ENCODE measurements around the gene MACIR.

MACIR gene

GRCh38 chr5:103262422-103262871, 3.9 kb downstream of the MACIR start:
- TF ChIP-seq REST (IDR thresholded peaks at IDR 0.05; ENCODE audit: insufficient read depth in 1 of 2, low read depth in 2 of 2, low read length in 2 of 2) (no peak), FOXP2 (optimal IDR thresholded peaks at IDR 0.05; ENCODE audit: borderline replicate concordance, extremely low read depth, extremely low read length, insufficient read depth) (no peak), POLR2AphosphoS5 (IDR thresholded peaks at IDR 0.05; ENCODE audit: low read depth, low read length) (no peak), SIN3A (IDR thresholded peaks at IDR 0.05; ENCODE audit: borderline replicate concordance, insufficient read depth, low read length) (no peak), TAF1 (IDR thresholded peaks at IDR 0.05; ENCODE audit: borderline replicate concordance, insufficient read depth, low read length) (no peak)

DNA sequence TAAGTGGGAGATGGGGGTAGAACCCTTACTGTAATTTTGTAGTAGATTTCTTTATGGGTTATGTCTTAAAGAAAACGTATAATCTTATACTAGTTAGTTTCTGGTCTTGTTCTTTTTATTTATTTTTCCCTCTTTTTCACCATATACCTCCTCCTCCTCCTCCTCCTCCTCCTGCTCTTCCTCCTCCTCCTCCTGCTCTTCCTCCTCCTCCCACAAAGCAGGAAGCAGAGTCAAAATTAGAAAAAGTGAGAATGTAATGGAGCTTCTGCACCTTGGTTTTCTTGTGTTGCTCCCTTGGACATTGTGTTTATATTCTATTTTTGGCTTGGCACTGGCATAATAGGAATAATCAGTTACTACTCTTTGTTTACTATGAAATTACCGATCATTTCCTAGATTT, 4.5 kb downstream of the MACIR start:
- TF ChIP-seq REST (IDR thresholded peaks at IDR 0.05; ENCODE audit: insufficient read depth in 1 of 2, low read depth in 2 of 2, low read length in 2 of 2), result no peak
- no peak for TF ChIP-seq FOXP2 (optimal IDR thresholded peaks at IDR 0.05; ENCODE audit: borderline replicate concordance, extremely low read depth, extremely low read length, insufficient read depth)
- no peak for TF ChIP-seq SIN3A (IDR thresholded peaks at IDR 0.05; ENCODE audit: borderline replicate concordance, insufficient read depth, low read length)
- TF ChIP-seq TAF1 (IDR thresholded peaks at IDR 0.05; ENCODE audit: borderline replicate concordance, insufficient read depth, low read length), result no peak
- no peak for TF ChIP-seq POLR2AphosphoS5 (IDR thresholded peaks at IDR 0.05; ENCODE audit: low read depth, low read length)

DNA sequence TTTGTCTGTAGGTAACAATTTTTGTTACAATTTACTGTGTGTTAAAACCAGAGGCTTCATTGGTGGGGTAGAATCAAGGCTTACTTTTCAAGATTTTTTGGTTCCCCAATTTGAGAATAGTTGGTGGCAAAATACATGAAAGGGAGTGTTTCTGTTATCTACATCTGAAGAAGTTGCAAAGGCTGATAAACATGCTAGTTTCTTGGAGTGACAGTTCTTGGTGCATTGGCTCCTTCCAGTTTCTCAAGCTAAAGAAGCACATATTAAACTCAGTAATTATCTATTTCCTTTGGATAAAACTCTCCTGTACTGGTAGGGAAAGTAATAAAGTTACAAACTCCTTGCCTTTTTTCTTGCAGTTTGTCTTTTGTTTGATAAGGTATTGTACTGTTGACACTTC, 5.9 kb downstream of the MACIR start:
- TF ChIP-seq SIN3A (IDR thresholded peaks at IDR 0.05; ENCODE audit: borderline replicate concordance, insufficient read depth, low read length) (no peak), REST (IDR thresholded peaks at IDR 0.05; ENCODE audit: insufficient read depth in 1 of 2, low read depth in 2 of 2, low read length in 2 of 2) (no peak), POLR2AphosphoS5 (IDR thresholded peaks at IDR 0.05; ENCODE audit: low read depth, low read length) (no peak), TAF1 (IDR thresholded peaks at IDR 0.05; ENCODE audit: borderline replicate concordance, insufficient read depth, low read length) (no peak), FOXP2 (optimal IDR thresholded peaks at IDR 0.05; ENCODE audit: borderline replicate concordance, extremely low read depth, extremely low read length, insufficient read depth) (no peak)

DNA sequence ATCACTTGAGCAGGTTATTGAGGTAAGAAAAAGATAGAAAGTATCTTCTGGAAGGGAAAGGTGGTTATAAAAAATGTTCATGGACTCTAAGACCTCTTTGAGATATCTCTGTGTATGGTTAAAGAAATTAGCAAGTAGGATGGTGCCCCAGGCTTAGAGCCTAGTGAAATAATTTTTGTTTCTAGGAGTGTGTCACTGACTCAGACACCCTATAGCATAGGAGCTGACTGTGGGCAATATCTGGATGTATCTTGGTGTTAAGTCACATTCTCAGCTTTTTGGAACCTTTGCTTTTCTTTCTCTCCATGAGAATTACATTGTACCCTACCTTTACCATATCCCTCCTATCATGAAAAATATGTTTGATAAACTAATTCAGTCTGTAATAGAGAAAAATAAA, 12.0 kb downstream of the MACIR start:
- TF ChIP-seq POLR2AphosphoS5 (IDR thresholded peaks at IDR 0.05; ENCODE audit: low read depth, low read length) (no peak), SIN3A (IDR thresholded peaks at IDR 0.05; ENCODE audit: borderline replicate concordance, insufficient read depth, low read length) (no peak), REST (IDR thresholded peaks at IDR 0.05; ENCODE audit: insufficient read depth in 1 of 2, low read depth in 2 of 2, low read length in 2 of 2) (no peak), FOXP2 (optimal IDR thresholded peaks at IDR 0.05; ENCODE audit: borderline replicate concordance, extremely low read depth, extremely low read length, insufficient read depth) (no peak), TAF1 (IDR thresholded peaks at IDR 0.05; ENCODE audit: borderline replicate concordance, insufficient read depth, low read length) (no peak)

Data from PFSK-1 (cell line).